ENCODE measurements around the gene PXN.

DNA sequence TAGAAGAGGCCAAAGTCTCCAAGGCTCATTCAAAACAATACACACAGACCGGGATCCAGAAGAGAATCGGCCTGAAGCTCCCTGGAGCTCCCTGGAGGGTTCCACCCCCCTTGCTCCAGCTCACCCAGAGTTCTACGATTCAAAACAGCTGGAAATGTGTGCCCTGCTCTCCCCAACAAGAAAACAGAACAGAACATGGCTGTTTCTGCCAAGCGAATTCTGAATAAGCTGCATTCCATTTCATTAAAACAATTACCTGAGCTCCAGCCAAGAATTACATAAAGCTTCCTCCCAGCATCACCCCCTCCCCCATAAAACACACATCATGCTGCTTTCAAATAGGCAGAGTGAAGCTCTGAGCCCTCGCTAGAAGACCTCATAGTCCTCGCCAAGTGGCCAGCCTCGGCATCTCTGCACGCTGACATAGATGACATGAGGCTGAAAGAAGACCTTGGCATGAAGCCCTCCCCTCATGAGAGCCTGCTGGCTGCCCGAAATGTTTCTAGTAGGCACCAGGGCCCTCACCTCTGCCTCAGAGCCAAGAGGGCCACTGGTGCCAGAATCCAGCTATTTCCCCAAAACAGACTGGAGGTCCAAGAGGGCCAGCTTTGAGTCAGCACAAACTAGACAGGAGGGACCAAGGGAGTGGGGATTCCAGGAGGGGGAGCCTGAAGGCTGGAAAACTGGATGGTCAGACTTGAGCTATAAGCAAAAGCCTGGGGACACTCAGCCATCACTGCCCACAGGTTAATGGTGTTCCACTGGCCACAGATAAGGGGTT, 8.3 kb downstream of the PXN start:
- TF ChIP-seq, protein P1, sequence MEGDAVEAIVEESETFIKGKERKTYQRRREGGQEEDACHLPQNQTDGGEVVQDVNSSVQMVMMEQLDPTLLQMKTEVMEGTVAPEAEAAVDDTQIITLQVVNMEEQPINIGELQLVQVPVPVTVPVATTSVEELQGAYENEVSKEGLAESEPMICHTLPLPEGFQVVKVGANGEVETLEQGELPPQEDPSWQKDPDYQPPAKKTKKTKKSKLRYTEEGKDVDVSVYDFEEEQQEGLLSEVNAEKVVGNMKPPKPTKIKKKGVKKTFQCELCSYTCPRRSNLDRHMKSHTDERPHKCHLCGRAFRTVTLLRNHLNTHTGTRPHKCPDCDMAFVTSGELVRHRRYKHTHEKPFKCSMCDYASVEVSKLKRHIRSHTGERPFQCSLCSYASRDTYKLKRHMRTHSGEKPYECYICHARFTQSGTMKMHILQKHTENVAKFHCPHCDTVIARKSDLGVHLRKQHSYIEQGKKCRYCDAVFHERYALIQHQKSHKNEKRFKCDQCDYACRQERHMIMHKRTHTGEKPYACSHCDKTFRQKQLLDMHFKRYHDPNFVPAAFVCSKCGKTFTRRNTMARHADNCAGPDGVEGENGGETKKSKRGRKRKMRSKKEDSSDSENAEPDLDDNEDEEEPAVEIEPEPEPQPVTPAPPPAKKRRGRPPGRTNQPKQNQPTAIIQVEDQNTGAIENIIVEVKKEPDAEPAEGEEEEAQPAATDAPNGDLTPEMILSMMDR (IDR thresholded peaks at IDR 0.05; ENCODE audit: poor library complexity, severe bottlenecking), result no peak
- TF ChIP-seq SMC3 (conservative IDR thresholded peaks at IDR 0.05; ENCODE audit: poor library complexity) (no peak), TAF1 (IDR thresholded peaks at IDR 0.05; ENCODE audit: low read depth) (no peak), MXI1 (conservative IDR thresholded peaks at IDR 0.05; ENCODE audit: poor library complexity, severe bottlenecking) (no peak), REST (IDR thresholded peaks at IDR 0.05; ENCODE audit: borderline replicate concordance) (no peak), POLR2AphosphoS5 (IDR thresholded peaks at IDR 0.05) (no peak), EZH2 (IDR thresholded peaks at IDR 0.05; ENCODE audit: borderline replicate concordance, insufficient read depth, low read length, poor library complexity, severe bottlenecking) (no peak), EP300 (conservative IDR thresholded peaks at IDR 0.05; ENCODE audit: poor library complexity, severe bottlenecking) (no peak), RAD21 (conservative IDR thresholded peaks at IDR 0.05) (no peak)
